ENCODE results near the gene YAF2.
"Not testable (repeated sequence)": the region's sequence is repeated elsewhere in the genome, so short reads cannot be mapped to it uniquely, and the experiment has no call there.

Gene YAF2

GRCh38 chr12:42204362-42204761 is 33.7 kb downstream of the YAF2 start:
- Histone ChIP-seq H2AFZ (ENCODE audit: low read length, unreplicated experiment) (no peak overlapping the region), H3K79me2 (ENCODE audit: control insufficient read depth, insufficient read depth, low read length, unreplicated experiment) (no peaks in the 10 kb centered on the region)

GRCh38 chr12:42201063-42201462 is 37.0 kb downstream of the YAF2 start:
- H3K4me1 ChIP-seq (ENCODE audit: control insufficient read depth, insufficient read depth, low read length, unreplicated experiment), result no peaks in the 10 kb centered on the region
- no peaks in the 10 kb centered on the region for H3K79me2 ChIP-seq (ENCODE audit: control insufficient read depth, insufficient read depth, low read length, unreplicated experiment)
- H3K27ac ChIP-seq (ENCODE audit: low read depth, low read length), result no peak overlapping the region
- no peak overlapping the region for H3K4me3 ChIP-seq (ENCODE audit: low read depth, low read length)
- no peak overlapping the region for H2AFZ ChIP-seq (ENCODE audit: low read length, unreplicated experiment)
- no peaks in the 10 kb centered on the region for H3K27me3 ChIP-seq (ENCODE audit: insufficient read depth, low read length)
- H3K36me3 ChIP-seq (ENCODE audit: insufficient read depth, low read length), result no peaks in the 10 kb centered on the region

More at GRCh38 chr12:42204362-42204761, 33.7 kb downstream of the YAF2 start:
- H3K4me3 ChIP-seq (ENCODE audit: low read depth, low read length), result no peak overlapping the region
- H3K27ac ChIP-seq (ENCODE audit: low read depth, low read length), result no peak overlapping the region
- no peaks in the 10 kb centered on the region for H3K36me3 ChIP-seq (ENCODE audit: insufficient read depth, low read length)
- no peaks in the 10 kb centered on the region for H3K27me3 ChIP-seq (ENCODE audit: insufficient read depth, low read length)
- H3K4me1 ChIP-seq (ENCODE audit: control insufficient read depth, insufficient read depth, low read length, unreplicated experiment), result no peaks in the 10 kb centered on the region

- H3K79me2 ChIP-seq (ENCODE audit: control insufficient read depth, insufficient read depth, low read length, unreplicated experiment), result no peaks in the 10 kb centered on the region
- H3K27me3 ChIP-seq (ENCODE audit: insufficient read depth, low read length), result no peaks in the 10 kb centered on the region
- no peak overlapping the region for H2AFZ ChIP-seq (ENCODE audit: low read length, unreplicated experiment)
- H3K4me1 ChIP-seq (ENCODE audit: control insufficient read depth, insufficient read depth, low read length, unreplicated experiment), result no peaks in the 10 kb centered on the region
- H3K36me3 ChIP-seq (ENCODE audit: insufficient read depth, low read length), result no peaks in the 10 kb centered on the region
- no peak overlapping the region for H3K27ac ChIP-seq (ENCODE audit: low read depth, low read length)
- no peak overlapping the region for H3K4me3 ChIP-seq (ENCODE audit: low read depth, low read length)
Measured at GRCh38 chr12:42199007-42199406, 39.0 kb downstream of the YAF2 start.

GRCh38 chr12:42196723-42197603 is 41.1 kb downstream of the YAF2 start:
- no peaks in the 10 kb centered on the region for H3K4me1 ChIP-seq (ENCODE audit: control insufficient read depth, insufficient read depth, low read length, unreplicated experiment)
- no peaks in the 10 kb centered on the region for H3K27me3 ChIP-seq (ENCODE audit: insufficient read depth, low read length)
- no peaks in the 10 kb centered on the region for H3K36me3 ChIP-seq (ENCODE audit: insufficient read depth, low read length)
- H3K79me2 ChIP-seq (ENCODE audit: control insufficient read depth, insufficient read depth, low read length, unreplicated experiment), result no peaks in the 10 kb centered on the region
- no peak overlapping the region for H3K4me3 ChIP-seq (ENCODE audit: low read depth, low read length)
- H2AFZ ChIP-seq (ENCODE audit: low read length, unreplicated experiment), result no peak overlapping the region
- no peak overlapping the region for H3K27ac ChIP-seq (ENCODE audit: low read depth, low read length)

GRCh38 chr12:42192686-42193085 is 45.4 kb downstream of the YAF2 start:
- Histone ChIP-seq H3K4me1 (ENCODE audit: control insufficient read depth, insufficient read depth, low read length, unreplicated experiment) (no peaks in the 10 kb centered on the region), H3K36me3 (ENCODE audit: insufficient read depth, low read length) (no peaks in the 10 kb centered on the region)

GRCh38 chr12:42192258-42192657 is 45.8 kb downstream of the YAF2 start:
- Histone ChIP-seq H3K27ac (ENCODE audit: low read depth, low read length) (no peak overlapping the region), H3K27me3 (ENCODE audit: insufficient read depth, low read length) (no peaks in the 10 kb centered on the region)

More at GRCh38 chr12:42192686-42193085, 45.4 kb downstream of the YAF2 start:
- Histone ChIP-seq H2AFZ (ENCODE audit: low read length, unreplicated experiment) (no peak overlapping the region), H3K27ac (ENCODE audit: low read depth, low read length) (no peak overlapping the region), H3K79me2 (ENCODE audit: control insufficient read depth, insufficient read depth, low read length, unreplicated experiment) (no peaks in the 10 kb centered on the region), H3K4me3 (ENCODE audit: low read depth, low read length) (no peak overlapping the region), H3K27me3 (ENCODE audit: insufficient read depth, low read length) (no peaks in the 10 kb centered on the region)

GRCh38 chr12:42190376-42190775 is 47.7 kb downstream of the YAF2 start:
- no peak overlapping the region for H3K4me3 ChIP-seq (ENCODE audit: low read depth, low read length)
- no peak overlapping the region for H3K27ac ChIP-seq (ENCODE audit: low read depth, low read length)
- H3K36me3 ChIP-seq (ENCODE audit: insufficient read depth, low read length), result no peaks in the 10 kb centered on the region
- no peaks in the 10 kb centered on the region for H3K27me3 ChIP-seq (ENCODE audit: insufficient read depth, low read length)
- H3K4me1 ChIP-seq (ENCODE audit: control insufficient read depth, insufficient read depth, low read length, unreplicated experiment), result no peaks in the 10 kb centered on the region
- H2AFZ ChIP-seq (ENCODE audit: low read length, unreplicated experiment), result no peak overlapping the region
- no peaks in the 10 kb centered on the region for H3K79me2 ChIP-seq (ENCODE audit: control insufficient read depth, insufficient read depth, low read length, unreplicated experiment)

More at GRCh38 chr12:42192258-42192657, 45.8 kb downstream of the YAF2 start:
- Histone ChIP-seq H3K4me3 (ENCODE audit: low read depth, low read length) (no peak overlapping the region), H2AFZ (ENCODE audit: low read length, unreplicated experiment) (no peak overlapping the region), H3K36me3 (ENCODE audit: insufficient read depth, low read length) (no peaks in the 10 kb centered on the region), H3K4me1 (ENCODE audit: control insufficient read depth, insufficient read depth, low read length, unreplicated experiment) (no peaks in the 10 kb centered on the region), H3K79me2 (ENCODE audit: control insufficient read depth, insufficient read depth, low read length, unreplicated experiment) (no peaks in the 10 kb centered on the region)

- not testable (repeated sequence) for H2AFZ ChIP-seq (ENCODE audit: low read length, unreplicated experiment); H3K27ac ChIP-seq (ENCODE audit: low read depth, low read length); H3K27me3 ChIP-seq (ENCODE audit: insufficient read depth, low read length); H3K4me1 ChIP-seq (ENCODE audit: control insufficient read depth, insufficient read depth, low read length, unreplicated experiment); H3K4me3 ChIP-seq (ENCODE audit: low read depth, low read length); H3K36me3 ChIP-seq (ENCODE audit: insufficient read depth, low read length); H3K79me2 ChIP-seq (ENCODE audit: control insufficient read depth, insufficient read depth, low read length, unreplicated experiment)
Measured at GRCh38 chr12:42188275-42188674, 49.8 kb downstream of the YAF2 start.

GRCh38 chr12:42187799-42188198 is 50.2 kb downstream of the YAF2 start:
- Histone ChIP-seq H3K79me2 (ENCODE audit: control insufficient read depth, insufficient read depth, low read length, unreplicated experiment) (peaks cover 2% of the 10 kb centered on the region), H3K36me3 (ENCODE audit: insufficient read depth, low read length) (no peaks in the 10 kb centered on the region), H2AFZ (ENCODE audit: low read length, unreplicated experiment) (no peak overlapping the region), H3K4me1 (ENCODE audit: control insufficient read depth, insufficient read depth, low read length, unreplicated experiment) (no peaks in the 10 kb centered on the region), H3K27ac (ENCODE audit: low read depth, low read length) (no peak overlapping the region), H3K27me3 (ENCODE audit: insufficient read depth, low read length) (no peaks in the 10 kb centered on the region), H3K4me3 (ENCODE audit: low read depth, low read length) (no peak overlapping the region)

- Histone ChIP-seq H3K27ac (ENCODE audit: low read depth, low read length) (no peak overlapping the region), H3K36me3 (ENCODE audit: insufficient read depth, low read length) (no peaks in the 10 kb centered on the region), H3K4me1 (ENCODE audit: control insufficient read depth, insufficient read depth, low read length, unreplicated experiment) (no peaks in the 10 kb centered on the region), H3K79me2 (ENCODE audit: control insufficient read depth, insufficient read depth, low read length, unreplicated experiment) (peaks cover 2% of the 10 kb centered on the region), H2AFZ (ENCODE audit: low read length, unreplicated experiment) (no peak overlapping the region), H3K27me3 (ENCODE audit: insufficient read depth, low read length) (no peaks in the 10 kb centered on the region), H3K4me3 (ENCODE audit: low read depth, low read length) (no peak overlapping the region)
Measured at GRCh38 chr12:42186793-42187192, 51.3 kb downstream of the YAF2 start.

GRCh38 chr12:42182394-42182793 is 55.7 kb downstream of the YAF2 start:
- H3K79me2 ChIP-seq (ENCODE audit: control insufficient read depth, insufficient read depth, low read length, unreplicated experiment), result peaks cover 2% of the 10 kb centered on the region
- H3K4me1 ChIP-seq (ENCODE audit: control insufficient read depth, insufficient read depth, low read length, unreplicated experiment), result no peaks in the 10 kb centered on the region
- H3K36me3 ChIP-seq (ENCODE audit: insufficient read depth, low read length), result no peaks in the 10 kb centered on the region
- H3K27me3 ChIP-seq (ENCODE audit: insufficient read depth, low read length), result no peaks in the 10 kb centered on the region
- H2AFZ ChIP-seq (ENCODE audit: low read length, unreplicated experiment), result no peak overlapping the region
- no peak overlapping the region for H3K4me3 ChIP-seq (ENCODE audit: low read depth, low read length)
- H3K27ac ChIP-seq (ENCODE audit: low read depth, low read length), result no peak overlapping the region

Measured in ACC112 (cell line).